Gastrocnemius medialis (tissue), 4 donors: ENCODE data around the gene ZIC5. TPM values are rescaled to one million over a fixed set of nuclear protein-coding genes. Genes with fewer than 3 reads are reported as not detected.

Source experiments
- ATAC-seq, 2 donors: fragments of 150-250 bp; one replicate each; pipeline ENCODE4 v1.9.1; 2016
- DNase-seq, 2 donors: peaks; one replicate each; pipeline ENCODE4 v3.0.0-alpha.2; 2019
- H3K27ac ChIP-seq, 4 donors: fragments of 200-600 bp; sonication (generic); 1 replicate in 1 of 4; 2 replicates in 3 of 4; pipeline ENCODE4 v1.5.1; 2016 to 2018; ENCODE audit warnings: mild to moderate bottlenecking in 2 of 4, moderate library complexity in 1 of 4
- H3K27me3 ChIP-seq, 3 donors: fragments of 200-600 bp; sonication (generic) in 2 of 3; 1 replicate in 1 of 3; 2 replicates in 2 of 3; pipeline versions ENCODE4 v1.5.1 to v1.6.0; 2016 to 2019; ENCODE audit warnings: mild to moderate bottlenecking in 1 of 3, moderate library complexity in 1 of 3
- H3K36me3 ChIP-seq, 2 donors: fragments of 200-600 bp; sonication (generic) in 1 of 2; one replicate each; pipeline ENCODE4 v1.5.1; 2017 to 2018
- H3K4me1 ChIP-seq, 2 donors: fragments of 200-600 bp; sonication (generic) in 1 of 2; one replicate each; pipeline ENCODE4 v1.5.1; 2016 to 2017; ENCODE audit warnings: mild to moderate bottlenecking in 2 of 2
- H3K4me3 ChIP-seq, 4 donors: fragments of 200-600 bp; sonication (generic) in 3 of 4; 1 replicate in 1 of 4; 2 replicates in 3 of 4; pipeline ENCODE4 v1.5.1; 2016 to 2019; ENCODE audit warnings: mild to moderate bottlenecking in 2 of 4
- H3K9me3 ChIP-seq, 3 donors: fragments of 200-600 bp; sonication (generic) in 2 of 3; 1 replicate in 1 of 3; 2 replicates in 2 of 3; pipeline ENCODE4 v1.5.1; 2016 to 2019
- POLR2A ChIP-seq, 2 donors: fragments of 450-650 bp; IDR thresholded peaks; one replicate each; pipeline ENCODE4 v1.6.1; 2017; ENCODE audit warnings: antibody characterized with exemption in 2 of 2, mild to moderate bottlenecking in 2 of 2, moderate library complexity in 2 of 2
- in situ Hi-C, 4 donors: fragments of 200-750 bp; cut with MboI; loops; one replicate each; pipeline versions ENCODE4 v1.15.0 to v1.8.0; 2017; ENCODE audit warnings: low sequenced_read_pairs in 4 of 4
- intact Hi-C: fragments of 100-400 bp; cut with DNase I; formaldehyde crosslinking; loops from one replicate; pipeline ENCODE4 v1.15.1; 2023; ENCODE audit warnings: low total_unique reads
- total RNA-seq, 4 donors: library from RNA; depleted of rRNA; stranded (reverse); fragments of >200 nt; gene quantifications; one replicate each; pipeline versions ENCODE4 v1.1.0 to v1.2.3, GENCODE V29; 2016
- TF ChIP-seq, protein P1 (sequence below), 5 experiments: fragments of 450-650 bp in 3 of 5; fragments of 200-600 bp in 2 of 5; sonication (generic) in 2 of 5; IDR thresholded peaks in 4 of 5; conservative IDR thresholded peaks in 1 of 5; 1 replicate in 4 of 5; 2 replicates in 1 of 5; pipeline ENCODE4 v1.5.1; 2016 to 2019; ENCODE audit warnings: antibody characterized with exemption in 5 of 5, mild to moderate bottlenecking in 3 of 5, moderate library complexity in 3 of 5

Gene ZIC5
- total RNA-seq, 4 donors from 2014 or later, result not detected

- in situ Hi-C loops (no loop called here), intact Hi-C loops (loop anchor here (5.0 kb wide), 1 partner anchor 37 kb away; no protein-coding TSS in a partner anchor)
- no peak overlapping the region for H3K4me3 ChIP-seq
- DNase-seq (no peak), ATAC-seq (no peak)
- H3K4me1 ChIP-seq, result no peaks in the 10 kb centered on the region
- H3K36me3 ChIP-seq, result no peaks in the 10 kb centered on the region
- H3K27me3 ChIP-seq, result peaks cover 84 to 97% (median 96%) of the 10 kb centered on the region in 3 donors
- no peaks in the 10 kb centered on the region for H3K9me3 ChIP-seq
- TF ChIP-seq, protein P1, sequence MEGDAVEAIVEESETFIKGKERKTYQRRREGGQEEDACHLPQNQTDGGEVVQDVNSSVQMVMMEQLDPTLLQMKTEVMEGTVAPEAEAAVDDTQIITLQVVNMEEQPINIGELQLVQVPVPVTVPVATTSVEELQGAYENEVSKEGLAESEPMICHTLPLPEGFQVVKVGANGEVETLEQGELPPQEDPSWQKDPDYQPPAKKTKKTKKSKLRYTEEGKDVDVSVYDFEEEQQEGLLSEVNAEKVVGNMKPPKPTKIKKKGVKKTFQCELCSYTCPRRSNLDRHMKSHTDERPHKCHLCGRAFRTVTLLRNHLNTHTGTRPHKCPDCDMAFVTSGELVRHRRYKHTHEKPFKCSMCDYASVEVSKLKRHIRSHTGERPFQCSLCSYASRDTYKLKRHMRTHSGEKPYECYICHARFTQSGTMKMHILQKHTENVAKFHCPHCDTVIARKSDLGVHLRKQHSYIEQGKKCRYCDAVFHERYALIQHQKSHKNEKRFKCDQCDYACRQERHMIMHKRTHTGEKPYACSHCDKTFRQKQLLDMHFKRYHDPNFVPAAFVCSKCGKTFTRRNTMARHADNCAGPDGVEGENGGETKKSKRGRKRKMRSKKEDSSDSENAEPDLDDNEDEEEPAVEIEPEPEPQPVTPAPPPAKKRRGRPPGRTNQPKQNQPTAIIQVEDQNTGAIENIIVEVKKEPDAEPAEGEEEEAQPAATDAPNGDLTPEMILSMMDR (IDR thresholded peaks at IDR 0.05 in 4 of 5, conservative IDR thresholded peaks at IDR 0.05 in 1 of 5), result no peak
- TF ChIP-seq POLR2A (IDR thresholded peaks at IDR 0.05), result no peak
- H3K27ac ChIP-seq, result no peak overlapping the region
These were observed 23.1 kb upstream of the ZIC5 start for GRCh38 chr13:99994638-99995020.

- ATAC-seq (no peak), DNase-seq (no peak)
- no peaks in the 10 kb centered on the region for H3K4me1 ChIP-seq
- intact Hi-C loops, result loop anchor here (2.0 kb wide), 1 partner anchor 21 kb away; no protein-coding TSS in a partner anchor
- H3K36me3 ChIP-seq, result no peaks in the 10 kb centered on the region
- no peaks in the 10 kb centered on the region for H3K9me3 ChIP-seq
- no peak for TF ChIP-seq POLR2A (IDR thresholded peaks at IDR 0.05)
- TF ChIP-seq, protein P1 (IDR thresholded peaks at IDR 0.05 in 4 of 5, conservative IDR thresholded peaks at IDR 0.05 in 1 of 5), result no peak
- in situ Hi-C loops, result no loop called here
- H3K4me3 ChIP-seq, result no peak overlapping the region
- no peak overlapping the region for H3K27ac ChIP-seq
- H3K27me3 ChIP-seq, result peaks cover 91 to 100% (median 100%) of the 10 kb centered on the region in 3 donors
These were observed 22.4 kb upstream of the ZIC5 start for GRCh38 chr13:99993660-99994637.

- DNase-seq (no peak), ATAC-seq (no peak)
- TF ChIP-seq POLR2A (IDR thresholded peaks at IDR 0.05), result no peak
- TF ChIP-seq, protein P1 (IDR thresholded peaks at IDR 0.05 in 4 of 5, conservative IDR thresholded peaks at IDR 0.05 in 1 of 5), result no peak
- no peaks in the 10 kb centered on the region for H3K36me3 ChIP-seq
- H3K27ac ChIP-seq, result no peak overlapping the region
- intact Hi-C loops, result loop anchor here (2.0 kb wide), 1 partner anchor 20 kb away; no protein-coding TSS in a partner anchor
- in situ Hi-C loops, result no loop called here
- peaks cover 100% of the 10 kb centered on the region in 3 donors for H3K27me3 ChIP-seq
- no peaks in the 10 kb centered on the region for H3K4me1 ChIP-seq
- H3K4me3 ChIP-seq, result no peak overlapping the region
- no peaks in the 10 kb centered on the region for H3K9me3 ChIP-seq
These were observed 21.4 kb upstream of the ZIC5 start for GRCh38 chr13:99992949-99993351.

- no peaks in the 10 kb centered on the region for H3K36me3 ChIP-seq
- no peak for DNase-seq
- ATAC-seq, result no peak
- H3K4me3 ChIP-seq, result no peak overlapping the region
- in situ Hi-C loops (no loop called here), intact Hi-C loops (loop anchor here (2.0 kb wide), 1 partner anchor 19 kb away; no protein-coding TSS in a partner anchor)
- no peak for TF ChIP-seq POLR2A (IDR thresholded peaks at IDR 0.05)
- TF ChIP-seq, protein P1 (IDR thresholded peaks at IDR 0.05 in 4 of 5, conservative IDR thresholded peaks at IDR 0.05 in 1 of 5), result no peak
- H3K27me3 ChIP-seq, result peaks cover 100% of the 10 kb centered on the region in 3 donors
- no peaks in the 10 kb centered on the region for H3K4me1 ChIP-seq
- H3K9me3 ChIP-seq, result no peaks in the 10 kb centered on the region
- no peak overlapping the region for H3K27ac ChIP-seq
These were observed 20.5 kb upstream of the ZIC5 start for GRCh38 chr13:99991828-99992775.
